Endothelial cell of coronary artery (primary cell): ENCODE measurements around the gene TRPM6. TPM values are rescaled to one million over a fixed set of nuclear protein-coding genes. Genes with fewer than 3 reads are reported as not detected.

Source experiments
- total RNA-seq: library from RNA; depleted of rRNA; stranded (reverse); fragments of >200 nt; gene quantifications from 2 replicates; pipeline ENCODE4 v1.2.3, GENCODE V29; 2014

Gene TRPM6, protein sequence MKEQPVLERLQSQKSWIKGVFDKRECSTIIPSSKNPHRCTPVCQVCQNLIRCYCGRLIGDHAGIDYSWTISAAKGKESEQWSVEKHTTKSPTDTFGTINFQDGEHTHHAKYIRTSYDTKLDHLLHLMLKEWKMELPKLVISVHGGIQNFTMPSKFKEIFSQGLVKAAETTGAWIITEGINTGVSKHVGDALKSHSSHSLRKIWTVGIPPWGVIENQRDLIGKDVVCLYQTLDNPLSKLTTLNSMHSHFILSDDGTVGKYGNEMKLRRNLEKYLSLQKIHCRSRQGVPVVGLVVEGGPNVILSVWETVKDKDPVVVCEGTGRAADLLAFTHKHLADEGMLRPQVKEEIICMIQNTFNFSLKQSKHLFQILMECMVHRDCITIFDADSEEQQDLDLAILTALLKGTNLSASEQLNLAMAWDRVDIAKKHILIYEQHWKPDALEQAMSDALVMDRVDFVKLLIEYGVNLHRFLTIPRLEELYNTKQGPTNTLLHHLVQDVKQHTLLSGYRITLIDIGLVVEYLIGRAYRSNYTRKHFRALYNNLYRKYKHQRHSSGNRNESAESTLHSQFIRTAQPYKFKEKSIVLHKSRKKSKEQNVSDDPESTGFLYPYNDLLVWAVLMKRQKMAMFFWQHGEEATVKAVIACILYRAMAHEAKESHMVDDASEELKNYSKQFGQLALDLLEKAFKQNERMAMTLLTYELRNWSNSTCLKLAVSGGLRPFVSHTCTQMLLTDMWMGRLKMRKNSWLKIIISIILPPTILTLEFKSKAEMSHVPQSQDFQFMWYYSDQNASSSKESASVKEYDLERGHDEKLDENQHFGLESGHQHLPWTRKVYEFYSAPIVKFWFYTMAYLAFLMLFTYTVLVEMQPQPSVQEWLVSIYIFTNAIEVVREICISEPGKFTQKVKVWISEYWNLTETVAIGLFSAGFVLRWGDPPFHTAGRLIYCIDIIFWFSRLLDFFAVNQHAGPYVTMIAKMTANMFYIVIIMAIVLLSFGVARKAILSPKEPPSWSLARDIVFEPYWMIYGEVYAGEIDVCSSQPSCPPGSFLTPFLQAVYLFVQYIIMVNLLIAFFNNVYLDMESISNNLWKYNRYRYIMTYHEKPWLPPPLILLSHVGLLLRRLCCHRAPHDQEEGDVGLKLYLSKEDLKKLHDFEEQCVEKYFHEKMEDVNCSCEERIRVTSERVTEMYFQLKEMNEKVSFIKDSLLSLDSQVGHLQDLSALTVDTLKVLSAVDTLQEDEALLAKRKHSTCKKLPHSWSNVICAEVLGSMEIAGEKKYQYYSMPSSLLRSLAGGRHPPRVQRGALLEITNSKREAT (N-terminal part only)
- total RNA-seq: under 0.01 TPM in 2 replicates

DNA sequence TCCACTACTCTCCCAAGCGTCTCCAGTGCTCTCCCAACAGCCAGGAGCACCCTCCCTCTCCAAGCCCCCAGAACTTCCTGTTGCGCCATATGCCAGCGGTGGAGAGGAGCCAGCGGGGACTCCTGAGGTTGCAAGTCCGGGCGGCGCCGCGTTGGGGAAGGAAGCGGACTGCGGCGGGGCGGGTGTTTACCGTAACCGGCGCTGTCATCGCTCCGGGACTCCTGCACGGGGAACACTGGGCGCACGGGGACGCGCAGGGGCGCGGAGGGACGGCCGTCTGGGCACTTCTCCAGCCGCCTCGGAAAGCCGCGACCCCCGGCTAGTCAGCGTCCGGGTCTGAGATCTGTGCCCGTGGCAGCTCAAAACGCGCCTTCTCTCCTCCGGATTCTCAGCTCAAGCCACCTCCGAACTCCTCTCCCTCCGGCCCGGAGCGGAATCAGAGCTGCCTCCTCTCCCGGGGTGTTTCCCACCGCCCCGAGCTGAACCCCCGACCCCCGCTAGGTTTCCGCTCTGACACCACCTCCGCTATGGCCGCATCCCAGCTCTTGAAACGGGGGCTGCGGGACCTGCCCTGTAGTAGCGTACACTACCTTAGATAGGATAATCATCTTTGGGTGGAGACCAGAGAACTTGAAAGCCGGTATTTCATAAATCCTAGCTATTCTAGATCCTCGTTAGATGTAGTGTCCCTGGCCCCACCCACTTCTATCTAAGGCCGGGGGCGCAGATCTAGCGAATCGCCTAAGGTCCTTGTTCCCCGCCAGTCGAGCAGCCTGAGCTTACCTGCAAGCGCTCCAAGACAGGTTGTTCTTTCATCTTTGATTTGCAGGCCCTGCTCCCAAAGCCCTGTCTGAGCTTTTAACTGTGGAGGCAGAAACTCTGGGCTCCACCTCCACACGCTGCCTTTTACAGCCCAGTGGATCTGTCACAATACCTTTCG, at the start of gene TRPM6:
Gene TRPM6, minus strand, starts transcription at position 881 of the 940 bp plus-strand sequence. Its CDS starts 65 bp downstream, at position 816.

Other genes starting within 250 kb of the TRPM6 start
- gene C9orf40, start 65.0 kb upstream of the TRPM6 start, total RNA-seq: 3.1 and 3.6 TPM in 2 replicates
- 18.2 and 20.0 TPM in 2 replicates for gene CARNMT1, start 140.4 kb upstream of the TRPM6 start, total RNA-seq
- gene NMRK1, start 200.2 kb upstream of the TRPM6 start, total RNA-seq: 28.6 and 29.7 TPM in 2 replicates
- 88.1 and 101 TPM in 2 replicates for gene OSTF1, start 200.6 kb upstream of the TRPM6 start, total RNA-seq